B cell (primary cell): ENCODE data around the gene NSRP1. TPM values are rescaled to one million over a fixed set of nuclear protein-coding genes. Genes with fewer than 3 reads are reported as not detected.

Experiments
- ATAC-seq: fragments of 200-7000 bp; cut with Tn5 transposase; one replicate; pipeline ENCODE4 v1.10.0; 2021; ENCODE audit warnings: low read depth, mild to moderate bottlenecking, moderate number of reproducible peaks, moderate library complexity
- CTCF ChIA-PET: fragments of 350-600 bp; sonication (Branson Sonifier 250); formaldehyde crosslinking; loops from one replicate; lab custom pipeline; 2021; ENCODE audit warnings: antibody characterized with exemption, inconsistent platforms; lab: Charles Lee
- POLR2A ChIA-PET: fragments of 350-600 bp; sonication (Branson Sonifier 250); formaldehyde crosslinking; loops from one replicate; lab custom pipeline; 2021; ENCODE audit warnings: antibody characterized with exemption; lab: Charles Lee
- DNase-seq: peaks from one replicate; pipeline ENCODE4 v3.0.0; 2013
- H2AFZ ChIP-seq: 2 replicates; pipeline ENCODE4 v1.6.1; 2012; ENCODE audit warnings: mild to moderate bottlenecking, low read depth, low read length; ENCODE audit not compliant: insufficient read depth, poor library complexity, severe bottlenecking
- H3K27ac ChIP-seq, 2 donors: 1 replicate in 1 of 2; 2 replicates in 1 of 2; pipeline ENCODE4 v1.5.1; 2012 to 2013; ENCODE audit warnings: low read length in 2 of 2, mild to moderate bottlenecking in 2 of 2, moderate library complexity in 1 of 2
- H3K27me3 ChIP-seq, 4 experiments: fragments of 200-600 bp in 1 of 4; sonication (generic) in 1 of 4; replicated peaks in 1 of 4; 1 replicate in 2 of 4; 2 replicates in 2 of 4; pipeline versions ENCODE4 v1.6.1 to v1.7.0; 2013 to 2016; ENCODE audit warnings: low read length in 3 of 4, mild to moderate bottlenecking in 2 of 4, mixed read lengths in 1 of 4, moderate library complexity in 1 of 4; ENCODE audit not compliant: insufficient read depth in 4 of 4, control insufficient read depth in 3 of 4; ENCODE audit errors: control extremely low read depth in 1 of 4
- H3K36me3 ChIP-seq, 2 experiments: replicated peaks in 1 of 2; 1 replicate in 1 of 2; 2 replicates in 1 of 2; pipeline versions ENCODE4 v1.6.1 to v1.7.1; 2013; ENCODE audit warnings: low read length in 1 of 2; ENCODE audit not compliant: insufficient read depth in 2 of 2, control insufficient read depth in 1 of 2; ENCODE audit errors: control extremely low read depth in 1 of 2, extremely low read depth in 1 of 2
- H3K4me1 ChIP-seq, 2 donors: fragments of 200-600 bp in 1 of 2; sonication (generic) in 1 of 2; 1 replicate in 1 of 2; 2 replicates in 1 of 2; pipeline versions ENCODE4 v1.5.1 to v1.6.1; 2013 to 2017; ENCODE audit warnings: low read length in 2 of 2; ENCODE audit not compliant: control insufficient read depth in 2 of 2, insufficient read depth in 2 of 2
- H3K4me2 ChIP-seq: replicated peaks from 2 replicates; pipeline ENCODE3; 2012; ENCODE audit warnings: mild to moderate bottlenecking, low read depth, low read length; ENCODE audit not compliant: poor library complexity, severe bottlenecking
- H3K4me3 ChIP-seq, 5 experiments: fragments of 200-600 bp in 1 of 5; sonication (generic) in 1 of 5; 1 replicate in 3 of 5; 2 replicates in 2 of 5; pipeline versions ENCODE4 v1.5.1 to v1.7.0; 2011 to 2016; ENCODE audit warnings: low read length in 4 of 5, mild to moderate bottlenecking in 4 of 5, low read depth in 2 of 5, control low read depth in 1 of 5, moderate library complexity in 1 of 5; ENCODE audit not compliant: insufficient read depth in 1 of 5; ENCODE audit errors: control extremely low read depth in 1 of 5, extremely low read depth in 1 of 5
- H3K79me2 ChIP-seq: fragments of 200-600 bp; sonication (generic); one replicate; pipeline ENCODE4 v1.6.0; 2016; ENCODE audit warnings: low read length; ENCODE audit not compliant: control insufficient read depth, insufficient read depth
- H3K9ac ChIP-seq: fragments of 200-600 bp; sonication (generic); 2 replicates; pipeline ENCODE4 v1.6.1; 2017; ENCODE audit warnings: mild to moderate bottlenecking, low read length, moderate library complexity
- H3K9me3 ChIP-seq, 3 donors: one replicate each; pipeline versions ENCODE4 v1.6.1 to v1.7.1; 2013; ENCODE audit warnings: low read length in 2 of 3; ENCODE audit not compliant: control insufficient read depth in 2 of 3, insufficient read depth in 1 of 3; ENCODE audit errors: control extremely low read depth in 1 of 3
- H4K20me1 ChIP-seq: 2 replicates; pipeline ENCODE4 v1.6.0; 2012; ENCODE audit warnings: mild to moderate bottlenecking, low read length; ENCODE audit not compliant: insufficient read depth, control insufficient read depth, poor library complexity, severe bottlenecking
- H3K27ac Mint-ChIP-seq: one replicate; pipeline ENCODE4 v1.8.0; 2021; ENCODE audit warnings: mixed read lengths
- H3K27me3 Mint-ChIP-seq: one replicate; pipeline ENCODE4 v1.8.0; 2021; ENCODE audit warnings: mixed read lengths
- H3K4me1 Mint-ChIP-seq: one replicate; pipeline ENCODE4 v1.8.0; 2021; ENCODE audit warnings: mixed read lengths
- H3K4me3 Mint-ChIP-seq: one replicate; pipeline ENCODE4 v1.8.0; 2021; ENCODE audit warnings: mixed read lengths
- H3K9me3 Mint-ChIP-seq: one replicate; pipeline ENCODE4 v1.8.0; 2022; ENCODE audit warnings: mixed read lengths; ENCODE audit not compliant: insufficient read depth
- EZH2 ChIP-seq: IDR thresholded peaks from 2 replicates; pipeline ENCODE4 v1.6.1; 2012; ENCODE audit warnings: borderline replicate concordance, low read depth, mild to moderate bottlenecking, moderate library complexity, low read length; ENCODE audit not compliant: insufficient read depth, poor library complexity, severe bottlenecking
- WGBS: methylation state at CpG from one replicate; pipeline ENCODE4 v1.1.5; 2013; ENCODE audit warnings: missing lambda C conversion rate; ENCODE audit not compliant: insufficient coverage; 5-methylcytosine and 5-hydroxymethylcytosine counted together
- intact Hi-C: fragments of 100-400 bp; cut with micrococcal nuclease; formaldehyde crosslinking; loops from one replicate; pipeline ENCODE4 v1.10.0; 2022
- polyA plus RNA-seq: library from polyadenylated mRNA; depleted of rRNA; stranded (reverse); fragments of >200 nt; gene quantifications from 2 replicates; pipeline ENCODE4 v1.2.3, GENCODE V29; 2012
- total RNA-seq, 2 donors: library from RNA; stranded (reverse); fragments of 120-200 nt in 1 of 2; gene quantifications; 1 replicate in 1 of 2; 2 replicates in 1 of 2; pipeline versions ENCODE4 v1.2.3 to v1.2.4, GENCODE V29; 2013 to 2022
- TF ChIP-seq, protein P1 (sequence below): fragments of 200-600 bp; IDR thresholded peaks from one replicate; pipeline ENCODE4 v1.8.0; 2022; ENCODE audit warnings: antibody characterized with exemption, mild to moderate bottlenecking

NSRP1 gene
- total and polyA plus RNA-seq, 2 donors (not counting 1 experiment from before 2014, with no cell fraction given): 11.2 to 46.2 TPM

DNA sequence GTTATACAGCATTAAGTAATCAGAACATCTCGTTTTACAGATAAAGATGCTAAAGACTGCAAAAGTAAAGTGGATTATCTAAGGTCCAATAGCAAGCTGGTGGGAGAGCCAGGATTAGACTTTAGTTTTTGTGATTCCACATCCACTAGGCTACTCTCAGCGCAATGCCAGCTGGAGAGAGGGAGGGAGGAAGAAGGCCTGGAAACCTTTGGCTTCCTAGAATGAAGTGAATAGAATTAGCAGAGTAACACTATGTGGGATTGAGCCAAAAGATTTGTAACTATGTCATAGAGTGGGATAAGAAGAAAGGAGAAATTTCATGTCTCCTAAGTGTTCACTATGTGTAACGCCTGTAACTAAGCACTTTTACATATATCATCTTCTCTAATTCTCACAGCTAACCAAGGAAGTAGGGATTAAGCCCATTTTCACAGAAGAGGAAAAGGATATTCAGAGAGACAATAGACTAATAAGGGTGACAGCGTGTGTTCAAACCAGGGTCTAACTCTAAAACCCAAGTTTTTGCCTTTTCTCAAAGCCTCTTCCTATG is 25.4 kb upstream of the NSRP1 start:
- 100% methylated on average over 1 of the region's 4 CpGs for whole genome bisulfite sequencing
- ATAC-seq (no peak), DNase-seq (no peak)
- Mint-ChIP-seq H3K4me1 (peaks cover 12% of the 10 kb centered on the region), H3K27ac (no peak overlapping the region), H3K4me3 (no peak overlapping the region), H3K9me3 (no peaks in the 10 kb centered on the region), H3K27me3 (peaks cover 21% of the 10 kb centered on the region)
- H3K36me3 ChIP-seq: no peaks in the 10 kb centered on the region
- no peaks in the 10 kb centered on the region for H3K9me3 ChIP-seq
- CTCF ChIA-PET: interaction anchor here (0.7 to 13.5 kb wide), 6 partner anchors 15 to 398 kb away, joined by 3 to 124 read pairs (median 15); no protein-coding TSS in a partner anchor
- H2AFZ ChIP-seq: no peak overlapping the region
- H3K27me3 ChIP-seq: peaks cover 0 to 9% (median 8%) of the 10 kb centered on the region in 4 experiments
- H3K27ac ChIP-seq: no peak overlapping the region
- H3K79me2 ChIP-seq: no peaks in the 10 kb centered on the region
- H3K9ac ChIP-seq: no peak overlapping the region
- no peak overlapping the region for H3K4me2 ChIP-seq
- no peak for TF ChIP-seq EZH2
- TF ChIP-seq, protein P1, sequence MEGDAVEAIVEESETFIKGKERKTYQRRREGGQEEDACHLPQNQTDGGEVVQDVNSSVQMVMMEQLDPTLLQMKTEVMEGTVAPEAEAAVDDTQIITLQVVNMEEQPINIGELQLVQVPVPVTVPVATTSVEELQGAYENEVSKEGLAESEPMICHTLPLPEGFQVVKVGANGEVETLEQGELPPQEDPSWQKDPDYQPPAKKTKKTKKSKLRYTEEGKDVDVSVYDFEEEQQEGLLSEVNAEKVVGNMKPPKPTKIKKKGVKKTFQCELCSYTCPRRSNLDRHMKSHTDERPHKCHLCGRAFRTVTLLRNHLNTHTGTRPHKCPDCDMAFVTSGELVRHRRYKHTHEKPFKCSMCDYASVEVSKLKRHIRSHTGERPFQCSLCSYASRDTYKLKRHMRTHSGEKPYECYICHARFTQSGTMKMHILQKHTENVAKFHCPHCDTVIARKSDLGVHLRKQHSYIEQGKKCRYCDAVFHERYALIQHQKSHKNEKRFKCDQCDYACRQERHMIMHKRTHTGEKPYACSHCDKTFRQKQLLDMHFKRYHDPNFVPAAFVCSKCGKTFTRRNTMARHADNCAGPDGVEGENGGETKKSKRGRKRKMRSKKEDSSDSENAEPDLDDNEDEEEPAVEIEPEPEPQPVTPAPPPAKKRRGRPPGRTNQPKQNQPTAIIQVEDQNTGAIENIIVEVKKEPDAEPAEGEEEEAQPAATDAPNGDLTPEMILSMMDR: no peak
- H4K20me1 ChIP-seq: no peaks in the 10 kb centered on the region
- H3K4me3 ChIP-seq: no peak overlapping the region
- H3K4me1 ChIP-seq: peaks cover 6 to 7% of the 10 kb centered on the region in 2 donors
- POLR2A ChIA-PET: no interaction called here
- intact Hi-C loops: loop anchor here (5.0 kb wide), 1 partner anchor 454 kb away; no protein-coding TSS in a partner anchor

DNA sequence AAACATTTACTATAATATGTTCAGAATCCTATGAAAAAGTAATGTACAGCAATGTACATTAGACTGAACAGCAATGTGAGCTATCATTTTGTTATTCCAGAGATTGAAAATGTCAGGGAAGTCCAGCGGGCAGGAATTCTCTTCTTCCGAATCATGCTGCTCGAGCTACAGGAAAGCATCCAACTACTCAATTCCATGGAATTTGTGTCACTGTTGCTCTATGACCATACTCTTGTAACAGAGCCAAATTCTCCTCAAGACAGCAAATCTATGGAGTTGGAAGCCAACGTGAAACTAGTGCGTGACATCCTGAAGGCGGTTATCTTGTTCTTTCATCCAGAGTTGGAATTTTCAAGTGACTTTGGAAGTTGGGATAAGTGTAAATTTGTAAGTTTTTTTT is 24.8 kb upstream of the NSRP1 start:
- H3K4me1 ChIP-seq: peaks cover 6 to 7% of the 10 kb centered on the region in 2 donors
- TF ChIP-seq, protein P1: no peak
- TF ChIP-seq EZH2: no peak
- no peaks in the 10 kb centered on the region for H3K9me3 Mint-ChIP-seq
- H3K4me3 Mint-ChIP-seq: no peak overlapping the region
- no peak for ATAC-seq
- H3K27ac ChIP-seq: no peak overlapping the region
- H3K9me3 ChIP-seq: no peaks in the 10 kb centered on the region
- ChIA-PET CTCF (interaction anchor here (0.7 to 13.5 kb wide), 9 partner anchors 14 to 722 kb away, joined by 3 to 124 read pairs (median 11); no protein-coding TSS in a partner anchor), POLR2A (no interaction called here)
- peaks cover 17% of the 10 kb centered on the region for H3K27me3 Mint-ChIP-seq
- no peak overlapping the region for H3K27ac Mint-ChIP-seq
- H3K9ac ChIP-seq: no peak overlapping the region
- intact Hi-C loops: loop anchor here (5.0 kb wide), 1 partner anchor 454 kb away; no protein-coding TSS in a partner anchor
- no peak overlapping the region for H2AFZ ChIP-seq
- no peak for DNase-seq
- no peaks in the 10 kb centered on the region for H3K36me3 ChIP-seq
- 93% methylated on average over 4 of the region's 6 CpGs for WGBS
- no peak overlapping the region for H3K4me3 ChIP-seq
- H3K79me2 ChIP-seq: no peaks in the 10 kb centered on the region
- H3K4me2 ChIP-seq: no peak overlapping the region
- H4K20me1 ChIP-seq: no peaks in the 10 kb centered on the region
- H3K27me3 ChIP-seq: peaks cover 0 to 9% (median 8%) of the 10 kb centered on the region in 4 experiments
- peaks cover 12% of the 10 kb centered on the region for H3K4me1 Mint-ChIP-seq
